Ovary (tissue), 9 donors: Measurements from ENCODE around the gene HCN1. TPM values are rescaled to one million over a fixed set of nuclear protein-coding genes. Genes with fewer than 3 reads are reported as not detected.

Experiments
- DNase-seq, 5 donors: peaks; one replicate each; pipeline ENCODE4 v3.0.0-alpha.2; 2019 to 2020
- H3K27ac ChIP-seq, 2 donors: fragments of 200-600 bp; one replicate each; pipeline versions ENCODE4 v1.5.1 to v1.8.0; 2019 to 2022
- H3K27me3 ChIP-seq: fragments of 200-600 bp; one replicate; pipeline ENCODE4 v1.8.0; 2022
- H3K36me3 ChIP-seq: fragments of 200-600 bp; sonication (generic); one replicate; pipeline ENCODE4 v1.5.1; 2019
- H3K4me1 ChIP-seq: one replicate; pipeline ENCODE4 v1.8.1; 2013; ENCODE audit warnings: mild to moderate bottlenecking, moderate library complexity; ENCODE audit not compliant: insufficient read depth
- H3K4me3 ChIP-seq: fragments of 200-600 bp; sonication (generic); one replicate; pipeline ENCODE4 v1.5.1; 2017
- H3K9me3 ChIP-seq, 2 donors: fragments of 200-600 bp in 1 of 2; sonication (generic) in 1 of 2; one replicate each; pipeline versions ENCODE4 v1.5.1 to v1.8.1; 2013 to 2019; ENCODE audit warnings: mild to moderate bottlenecking in 1 of 2, moderate library complexity in 1 of 2
- EP300 ChIP-seq: sonication (generic); formaldehyde crosslinking; IDR thresholded peaks from one replicate; pipeline ENCODE4 v1.6.1; 2017; ENCODE audit warnings: antibody characterized with exemption
- POLR2A ChIP-seq: fragments of 450-650 bp; IDR thresholded peaks from one replicate; pipeline ENCODE4 v1.6.1; 2017; ENCODE audit warnings: antibody characterized with exemption, mild to moderate bottlenecking, moderate library complexity
- WGBS, 3 donors: extraction: QIAGEN DNeasy Blood & Tissue Kit in 1 of 3; methylation state at CpG; one replicate each; pipeline versions ENCODE4 v1.1.5 to v1.1.7; 2013 to 2017; 5-methylcytosine and 5-hydroxymethylcytosine counted together
- intact Hi-C, 4 donors: fragments of 100-400 bp; cut with DNase I; formaldehyde crosslinking; loops; one replicate each; pipeline versions ENCODE4 v1.11.0 to v1.15.1; 2022 to 2023
- polyA plus RNA-seq, 2 donors: library from polyadenylated mRNA; stranded (reverse); fragments of 200-250 nt in 1 of 2; fragments of 350-450 nt in 1 of 2; fragmentation: Illumina TruSeq in 1 of 2; extraction: RNeasy Lipid Tissue Mini Kit (QIAGEN cat#74804) in 1 of 2; gene quantifications; one replicate each; pipeline ENCODE4 v1.2.3, GENCODE V29; 2013 to 2014
- total RNA-seq, 7 donors: library from RNA; depleted of rRNA in 2 of 7; stranded (reverse); fragments of >200 nt in 2 of 7; fragmentation: NEBNext Ultra II Directional in 3 of 7; extraction: Animal tissue kit (Norgen Biotek cat#: 25700) in 3 of 7; gene quantifications; one replicate each; pipeline versions ENCODE4 v1.1.0 to v1.2.4, GENCODE V29; 2016 to 2023
- TF ChIP-seq, protein P1 (sequence below), 3 donors: fragments of 450-650 bp in 2 of 3; fragments of 200-600 bp in 1 of 3; IDR thresholded peaks; one replicate each; pipeline versions ENCODE4 v1.5.1 to v1.8.0; 2016 to 2022; ENCODE audit warnings: antibody characterized with exemption in 3 of 3, mild to moderate bottlenecking in 1 of 3
- donor health status: DM: no; HTN: no; CAD: no; lungs with moderate emphysema.
- donor health status: DM: no; HTN: no; CAD: no.
- donor health status: Bipolar disorder and iron deficiency.
- donor health status: DM: yes; HTN: yes; CAD: no.
- donor health status: DM: no; HTN: no; CAD: no.
- donor health status: DM: yes; HTN: yes; CAD: no.

Gene HCN1
- total and polyA plus RNA-seq, 9 donors, result under 0.01 to 0.27 (median 0.05) TPM; not detected in 6

DNA sequence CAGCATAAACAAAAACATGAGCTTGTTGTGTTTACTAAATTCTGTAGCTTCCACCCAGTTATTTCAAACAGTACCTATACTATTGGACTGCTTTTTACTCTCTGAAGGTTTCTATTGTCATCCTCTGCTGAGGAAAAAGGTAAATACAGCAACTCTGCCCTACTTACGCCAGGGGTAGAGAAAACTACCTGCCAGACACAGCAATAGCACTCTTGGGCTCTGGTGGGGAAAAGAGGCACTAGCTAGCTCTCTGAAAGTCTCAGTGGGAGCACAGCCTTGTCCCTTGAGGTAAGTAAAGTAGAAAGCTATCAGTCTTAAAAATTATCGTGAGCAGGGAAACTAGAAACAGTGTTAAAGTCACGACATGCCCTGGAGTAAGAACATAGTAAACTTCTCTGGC lies 3.7 kb downstream of the HCN1 start:
- WGBS, 3 donors, result 67 to 80% (median 71%) methylated on average over 3 of the region's 3 CpGs
- no peak for DNase-seq
- Histone ChIP-seq H3K9me3 (no peaks in the 10 kb centered on the region), H3K4me3 (no peak overlapping the region), H3K27ac (no peak overlapping the region), H3K27me3 (no peaks in the 10 kb centered on the region), H3K36me3 (no peaks in the 10 kb centered on the region), H3K4me1 (peaks cover 3% of the 10 kb centered on the region)
- TF ChIP-seq EP300 (no peak), POLR2A (no peak)
- TF ChIP-seq, protein P1, sequence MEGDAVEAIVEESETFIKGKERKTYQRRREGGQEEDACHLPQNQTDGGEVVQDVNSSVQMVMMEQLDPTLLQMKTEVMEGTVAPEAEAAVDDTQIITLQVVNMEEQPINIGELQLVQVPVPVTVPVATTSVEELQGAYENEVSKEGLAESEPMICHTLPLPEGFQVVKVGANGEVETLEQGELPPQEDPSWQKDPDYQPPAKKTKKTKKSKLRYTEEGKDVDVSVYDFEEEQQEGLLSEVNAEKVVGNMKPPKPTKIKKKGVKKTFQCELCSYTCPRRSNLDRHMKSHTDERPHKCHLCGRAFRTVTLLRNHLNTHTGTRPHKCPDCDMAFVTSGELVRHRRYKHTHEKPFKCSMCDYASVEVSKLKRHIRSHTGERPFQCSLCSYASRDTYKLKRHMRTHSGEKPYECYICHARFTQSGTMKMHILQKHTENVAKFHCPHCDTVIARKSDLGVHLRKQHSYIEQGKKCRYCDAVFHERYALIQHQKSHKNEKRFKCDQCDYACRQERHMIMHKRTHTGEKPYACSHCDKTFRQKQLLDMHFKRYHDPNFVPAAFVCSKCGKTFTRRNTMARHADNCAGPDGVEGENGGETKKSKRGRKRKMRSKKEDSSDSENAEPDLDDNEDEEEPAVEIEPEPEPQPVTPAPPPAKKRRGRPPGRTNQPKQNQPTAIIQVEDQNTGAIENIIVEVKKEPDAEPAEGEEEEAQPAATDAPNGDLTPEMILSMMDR (IDR thresholded peaks at IDR 0.05), result no peak
- intact Hi-C loops, result no loop called here

- Histone ChIP-seq H3K4me1 (peaks cover 3% of the 10 kb centered on the region), H3K9me3 (no peaks in the 10 kb centered on the region), H3K4me3 (no peak overlapping the region), H3K27me3 (no peaks in the 10 kb centered on the region), H3K27ac (no peak overlapping the region), H3K36me3 (no peaks in the 10 kb centered on the region)
- 12 to 51% (median 14%) methylated on average over 4 of the region's 4 CpGs for WGBS, 3 donors
- TF ChIP-seq EP300 (no peak), POLR2A (no peak)
- TF ChIP-seq, protein P1 (IDR thresholded peaks at IDR 0.05), result no peak
- intact Hi-C loops, result no loop called here
- no peak for DNase-seq
Measured at GRCh38 chr5:45691656-45692055, 4.5 kb downstream of the HCN1 start.

GRCh38 chr5:45687701-45688100 lies 8.5 kb downstream of the HCN1 start:
- Histone ChIP-seq H3K4me1 (no peaks in the 10 kb centered on the region), H3K36me3 (no peaks in the 10 kb centered on the region), H3K27me3 (no peaks in the 10 kb centered on the region), H3K4me3 (no peak overlapping the region), H3K27ac (no peak overlapping the region), H3K9me3 (no peaks in the 10 kb centered on the region)
- 21 to 39% (median 21%) methylated on average over 2 of the region's 2 CpGs for WGBS, 3 donors
- no peak for DNase-seq
- intact Hi-C loops, result no loop called here
- no peak for TF ChIP-seq POLR2A
- TF ChIP-seq, protein P1 (IDR thresholded peaks at IDR 0.05), result no peak
- TF ChIP-seq EP300, result no peak

DNA sequence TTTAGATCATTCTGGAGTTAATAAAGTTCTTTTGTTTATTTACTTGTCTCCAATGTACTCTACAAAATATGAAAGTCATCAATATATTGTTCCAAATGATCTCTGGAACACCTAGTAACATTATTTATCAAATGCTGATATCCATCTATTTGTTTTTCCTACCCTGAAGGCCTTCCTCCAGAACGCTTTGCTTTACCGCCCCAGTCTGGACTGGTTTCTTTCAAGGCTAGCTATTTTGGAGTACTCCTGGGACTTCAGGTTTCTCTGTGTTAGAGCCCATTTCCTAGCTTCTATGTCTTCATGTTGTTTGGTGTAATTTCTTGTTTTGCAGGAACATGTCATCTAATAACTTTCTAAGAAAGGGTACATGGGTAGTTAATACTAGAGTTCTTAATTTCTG lies 9.6 kb downstream of the HCN1 start:
- WGBS, 3 donors, result 73 to 82% (median 81%) methylated on average over 2 of the region's 2 CpGs

More for the DNA sequence above, 9.6 kb downstream of the HCN1 start:
- no peaks in the 10 kb centered on the region for H3K4me1 ChIP-seq
- no peaks in the 10 kb centered on the region for H3K36me3 ChIP-seq
- TF ChIP-seq POLR2A (no peak), EP300 (no peak)
- TF ChIP-seq, protein P1 (IDR thresholded peaks at IDR 0.05), result no peak
- intact Hi-C loops, result no loop called here
- no peak for DNase-seq
- no peaks in the 10 kb centered on the region for H3K9me3 ChIP-seq
- no peaks in the 10 kb centered on the region for H3K27me3 ChIP-seq
- no peak overlapping the region for H3K4me3 ChIP-seq
- H3K27ac ChIP-seq, result no peak overlapping the region
